Right kidney (tissue), 9 donors: ENCODE results near the gene GIN1.
A peak's percentile ranks its signal among the peaks of the same experiment; 100 is the strongest.
"Not testable (repeated sequence)": the region's sequence is repeated elsewhere in the genome, so short reads cannot be mapped to it uniquely, and the experiment has no call there.

ENCODE experiments used
- DNase-seq: peaks from one replicate; pipeline ENCODE4 v3.0.0-alpha.2; 2016
- long read RNA-seq, 8 donors: transcript quantifications; one replicate each; lab custom pipeline, GENCODE V29; 2026

The GIN1 gene, protein sequence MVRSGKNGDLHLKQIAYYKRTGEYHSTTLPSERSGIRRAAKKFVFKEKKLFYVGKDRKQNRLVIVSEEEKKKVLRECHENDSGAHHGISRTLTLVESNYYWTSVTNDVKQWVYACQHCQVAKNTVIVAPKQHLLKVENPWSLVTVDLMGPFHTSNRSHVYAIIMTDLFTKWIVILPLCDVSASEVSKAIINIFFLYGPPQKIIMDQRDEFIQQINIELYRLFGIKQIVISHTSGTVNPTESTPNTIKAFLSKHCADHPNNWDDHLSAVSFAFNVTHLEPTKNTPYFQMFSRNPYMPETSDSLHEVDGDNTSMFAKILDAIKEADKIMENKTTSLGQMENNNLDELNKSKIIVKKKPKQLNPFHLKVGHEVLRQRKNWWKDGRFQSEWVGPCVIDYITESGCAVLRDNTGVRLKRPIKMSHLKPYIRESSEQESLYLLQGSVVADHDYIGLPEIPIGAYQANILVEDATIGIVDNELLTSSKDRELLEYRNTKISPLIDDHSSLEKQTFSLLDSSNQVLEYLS
- long read RNA-seq, donor 1, partial matches to known transcripts = 0 of 3 reads
- long read RNA-seq, donor 1, other reads (novel, unspliced or antisense) = 0 of 3 reads
- long read RNA-seq, donor 2, partial matches to known transcripts = 0 of 2 reads
- long read RNA-seq, donor 2, other reads (novel, unspliced or antisense) = 0 of 2 reads
- long read RNA-seq, donor 3, partial matches to known transcripts = 0 of 3 reads
- long read RNA-seq, donor 3, other reads (novel, unspliced or antisense) = 0 of 3 reads
- long read RNA-seq, donor 4, partial matches to known transcripts = 129 of 133 reads
- long read RNA-seq, donor 4, other reads (novel, unspliced or antisense) = 0 of 133 reads
- long read RNA-seq, donor 5, partial matches to known transcripts = 0 of 1 reads
- long read RNA-seq, donor 5, other reads (novel, unspliced or antisense) = 0 of 1 reads
- long read RNA-seq, donor 6, partial matches to known transcripts = 0 of 2 reads
- long read RNA-seq, donor 6, other reads (novel, unspliced or antisense) = 0 of 2 reads
- long read RNA-seq, donor 7, partial matches to known transcripts = 0 of 1 reads
- long read RNA-seq, donor 7, other reads (novel, unspliced or antisense) = 0 of 1 reads
- long read RNA-seq, donor 8, partial matches to known transcripts = 6 of 8 reads
- long read RNA-seq, donor 8, other reads (novel, unspliced or antisense) = 0 of 8 reads

DNA sequence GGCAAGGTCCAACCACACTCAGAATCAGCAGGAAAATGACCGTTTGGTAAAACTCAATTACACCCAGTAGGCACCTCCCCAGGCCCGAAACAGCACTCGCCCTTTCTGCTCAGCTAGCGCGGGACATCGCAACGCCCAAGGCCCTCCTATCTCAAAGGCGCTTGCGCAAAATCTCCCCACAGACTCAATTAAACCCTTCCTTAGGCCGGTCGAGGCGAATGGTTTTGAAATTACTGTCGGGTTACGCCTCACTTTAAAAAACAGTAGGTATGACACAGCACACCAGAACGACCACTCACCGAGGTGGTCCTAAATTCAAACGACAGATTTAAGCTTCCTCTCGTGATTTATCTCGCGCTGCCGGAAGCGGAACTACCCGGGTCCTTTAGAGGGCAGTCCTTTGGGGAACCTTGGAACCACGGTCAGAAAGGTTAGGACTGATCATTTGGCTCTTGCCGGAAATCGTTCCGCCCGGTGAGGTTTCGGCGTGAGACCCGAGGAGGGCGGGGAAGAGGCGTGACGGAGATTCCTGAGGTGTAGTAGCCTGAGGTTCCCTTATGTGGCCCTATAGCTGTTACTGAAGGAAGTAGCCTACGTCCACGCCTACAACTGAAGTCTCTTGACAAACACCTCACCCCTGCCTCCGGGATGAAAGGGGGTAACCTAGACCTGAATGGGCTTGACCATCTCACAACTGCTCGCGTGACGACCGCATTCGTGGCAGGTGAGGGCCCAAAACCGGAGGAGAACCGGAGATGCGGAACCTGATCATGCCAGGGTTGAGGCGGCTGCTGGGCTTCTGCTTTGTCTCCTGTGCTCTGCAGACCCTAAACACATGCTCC is at the start of gene GIN1, which contains the start of gene PPIP5K2:
Gene GIN1, minus strand, starts transcription at position 374 of the 842 bp plus-strand sequence. CDS start 11,431 bp downstream, outside the sequence.
Gene PPIP5K2, plus strand, starts transcription at position 537 of the 842 bp plus-strand sequence. CDS start 9,289 bp downstream, outside the sequence.
- DNase-seq = peak; percentile 95

DNA sequence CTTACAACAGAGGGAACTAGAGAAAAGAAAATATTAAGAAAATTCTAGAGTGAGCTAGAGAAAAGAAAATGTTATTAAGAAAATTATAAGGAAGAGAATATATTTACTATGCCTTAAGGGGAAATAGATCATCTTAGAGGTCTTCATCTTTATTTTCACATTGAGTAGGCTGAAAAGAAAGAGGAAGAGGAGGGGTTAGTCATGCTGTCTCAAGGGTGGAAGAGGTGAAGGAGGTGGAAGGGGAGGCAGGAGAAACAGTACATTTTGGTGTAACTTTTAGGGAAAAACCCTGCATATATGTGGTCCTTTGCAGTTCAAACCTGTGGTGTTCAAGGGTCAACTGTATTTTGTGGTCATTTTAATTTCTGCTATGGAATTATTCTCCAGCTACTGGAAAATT is 46.8 kb upstream of the GIN1 start:
- no peak for DNase-seq

DNA sequence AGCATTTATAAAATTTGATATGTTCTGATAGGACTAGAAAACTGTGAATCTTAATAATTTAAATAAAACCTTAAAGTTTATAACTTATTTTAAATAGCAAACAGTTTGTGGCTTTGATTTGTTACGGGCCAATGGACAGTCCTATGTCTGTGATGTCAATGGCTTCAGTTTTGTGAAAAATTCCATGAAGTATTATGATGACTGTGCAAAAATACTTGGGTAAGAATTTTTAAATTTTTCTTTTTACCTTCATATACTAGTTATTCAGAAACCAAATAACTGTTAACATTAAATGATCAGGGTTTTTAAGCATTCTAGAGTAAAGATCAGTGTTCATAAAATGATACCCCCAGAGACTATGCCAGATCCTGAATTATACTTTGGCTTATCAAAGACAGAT is 31.2 kb upstream of the GIN1 start:
- DNase-seq = no peak

DNA sequence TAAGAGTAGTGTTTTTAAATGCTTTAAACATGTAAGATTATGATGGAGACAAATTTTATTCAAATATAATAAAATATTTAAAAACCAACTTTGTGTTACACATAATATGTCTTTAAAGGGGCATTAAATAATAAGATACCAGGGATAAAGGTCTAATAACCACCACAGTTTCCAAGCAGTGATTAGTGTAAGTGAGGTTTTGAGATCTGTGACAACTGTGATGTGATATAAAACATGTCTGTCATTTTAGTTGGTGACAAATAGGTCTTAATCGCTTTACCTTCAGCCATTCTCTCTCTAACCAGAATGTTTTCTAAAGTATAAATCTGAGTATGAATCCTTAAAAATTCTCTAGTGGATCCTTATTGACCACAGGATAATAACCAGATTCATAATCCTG is 28.3 kb upstream of the GIN1 start:
- DNase-seq = no peak

DNA sequence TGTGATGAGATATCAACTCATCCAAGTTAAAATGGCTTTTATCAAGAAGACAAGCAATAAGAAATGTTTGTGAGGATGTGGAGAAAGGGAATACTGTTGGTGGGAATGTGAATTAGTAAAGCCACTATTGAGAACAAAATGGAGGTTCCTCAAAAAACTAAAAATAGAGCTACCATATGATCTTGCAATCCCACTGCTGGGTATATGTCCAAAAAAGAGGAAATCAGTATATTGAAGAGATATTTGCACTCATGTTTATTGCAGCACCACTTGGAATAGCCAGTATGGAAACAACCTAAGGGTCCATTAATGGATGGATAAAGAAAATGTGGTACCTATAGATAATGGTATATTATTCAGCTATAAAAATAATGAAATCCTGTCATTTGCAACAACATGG is 25.3 kb upstream of the GIN1 start:
- no peak for DNase-seq

DNA sequence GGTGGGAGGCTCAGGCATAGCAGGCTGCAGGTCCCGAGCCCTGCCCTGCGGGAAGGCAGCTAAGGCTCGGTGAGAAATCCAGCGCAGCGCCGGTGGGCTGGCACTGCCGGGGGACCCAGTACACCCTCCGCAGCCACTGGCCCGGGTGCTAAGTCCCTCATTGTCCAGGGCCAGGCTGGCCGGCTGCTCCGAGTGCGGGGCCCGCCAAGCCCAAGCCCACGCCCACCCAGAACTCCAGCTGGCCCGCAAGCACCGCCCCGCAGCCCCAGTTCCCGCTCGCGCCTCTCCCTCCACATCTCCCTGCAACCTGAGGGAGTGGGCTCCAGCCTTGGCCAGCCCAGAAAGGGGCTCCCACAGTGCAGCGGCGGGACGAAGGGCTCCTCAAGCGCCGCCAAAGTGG is 22.2 kb upstream of the GIN1 start:
- not testable (repeated sequence) for DNase-seq

DNA sequence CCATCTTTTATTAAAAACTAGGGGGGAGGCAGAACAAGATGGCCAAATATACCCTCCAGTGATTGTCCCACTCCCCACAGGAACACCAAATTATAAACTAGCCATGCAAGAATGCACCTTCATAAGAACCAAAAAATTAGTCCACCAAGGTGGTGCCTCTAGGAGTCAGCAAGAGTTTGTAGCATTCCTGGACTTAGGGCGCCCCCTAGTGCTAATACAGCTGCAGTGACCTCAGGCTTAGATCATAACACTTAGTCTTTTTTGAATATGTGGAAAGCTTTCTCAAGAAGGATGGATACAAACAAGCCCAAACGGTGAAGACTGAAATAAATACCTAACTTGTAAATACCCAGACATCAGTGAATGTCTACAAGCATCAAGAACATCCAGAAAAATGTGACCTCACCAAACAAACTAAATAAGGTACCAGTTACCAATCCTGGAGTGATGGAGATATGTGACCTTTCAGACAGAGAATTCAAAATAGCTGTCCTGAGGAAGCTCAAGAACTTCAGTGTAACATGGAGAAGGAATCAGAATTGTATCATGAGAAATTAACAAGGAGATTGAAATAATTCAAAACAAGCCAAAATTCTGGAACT is 19.4 kb upstream of the GIN1 start:
- no peak for DNase-seq

DNA sequence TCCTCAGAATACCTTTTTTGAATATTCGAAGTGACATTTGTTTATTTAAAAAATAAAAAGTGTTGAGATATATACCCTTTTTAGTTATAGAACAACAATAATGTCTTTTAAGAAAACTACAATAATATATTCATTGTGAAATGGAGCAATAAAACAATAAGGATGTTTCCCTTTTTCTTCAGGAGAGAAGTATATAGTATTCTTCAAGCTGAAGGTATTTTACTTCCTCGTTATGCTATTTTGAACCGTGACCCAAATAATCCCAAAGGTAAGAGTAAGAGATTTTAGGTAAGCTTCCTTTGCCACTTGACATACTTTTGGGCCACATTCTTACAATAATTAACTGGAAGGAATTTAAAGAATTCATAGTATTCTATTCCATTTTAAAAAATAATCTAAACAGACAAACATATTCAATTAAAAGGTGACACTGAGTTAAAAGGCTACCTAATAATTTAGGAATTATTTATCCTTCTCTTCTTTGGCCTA is 18.3 kb upstream of the GIN1 start:
- no peak for DNase-seq

DNA sequence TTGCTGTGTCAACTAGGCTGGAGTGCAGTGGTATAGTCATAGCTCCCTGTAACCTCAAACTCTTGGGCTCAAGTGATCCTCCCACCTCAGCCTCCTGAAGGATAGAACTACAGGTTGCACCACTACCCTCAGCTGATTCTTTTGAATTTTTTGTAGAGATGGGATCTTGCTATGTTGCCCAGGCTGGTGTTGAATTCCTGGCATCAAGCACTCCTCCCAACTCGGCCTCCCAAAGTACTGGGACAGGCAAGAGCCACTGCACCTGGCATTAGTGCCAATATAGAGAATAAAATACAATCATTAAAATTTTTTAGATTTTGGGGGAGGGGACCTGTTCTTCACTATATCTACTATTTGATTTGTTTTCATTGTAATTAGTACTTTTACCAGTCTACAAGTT is 15.5 kb upstream of the GIN1 start:
- DNase-seq = no peak

DNA sequence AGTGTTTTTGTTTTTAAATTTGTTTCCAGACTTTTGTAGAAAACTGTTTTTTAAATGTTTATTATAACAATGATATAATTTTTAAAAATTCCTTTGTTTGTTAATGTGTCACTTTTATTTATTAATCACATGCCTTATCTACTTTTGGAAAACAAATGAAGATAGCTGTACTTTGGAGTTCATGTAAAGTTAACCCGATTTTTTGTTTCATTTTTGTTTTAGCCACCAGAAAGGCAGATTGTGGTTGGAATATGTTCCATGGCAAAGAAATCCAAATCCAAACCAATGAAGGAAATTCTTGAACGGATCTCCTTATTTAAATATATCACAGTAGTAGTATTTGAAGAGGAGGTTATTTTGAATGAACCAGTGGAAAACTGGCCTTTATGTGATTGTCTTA is 13.3 kb upstream of the GIN1 start:
- DNase-seq = no peak

DNA sequence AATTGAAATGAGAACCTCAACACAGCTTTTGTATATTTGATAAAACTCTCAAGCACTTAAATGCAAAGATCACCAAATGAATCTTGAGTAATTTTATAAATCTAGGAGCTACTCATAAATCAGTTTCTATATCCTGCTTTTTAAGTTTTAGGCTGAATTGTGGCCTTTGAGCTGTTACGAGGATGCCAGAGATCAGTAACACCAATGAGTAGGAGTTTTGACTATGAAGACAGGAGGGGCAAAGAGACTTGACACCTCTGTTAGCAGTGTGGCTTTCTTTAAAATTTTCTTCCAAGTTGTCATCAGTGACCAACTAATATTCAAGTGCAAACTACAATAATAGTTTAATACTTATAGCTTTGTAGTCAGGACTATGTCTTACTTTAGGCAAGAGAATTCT is 12.7 kb upstream of the GIN1 start:
- DNase-seq = no peak

DNA sequence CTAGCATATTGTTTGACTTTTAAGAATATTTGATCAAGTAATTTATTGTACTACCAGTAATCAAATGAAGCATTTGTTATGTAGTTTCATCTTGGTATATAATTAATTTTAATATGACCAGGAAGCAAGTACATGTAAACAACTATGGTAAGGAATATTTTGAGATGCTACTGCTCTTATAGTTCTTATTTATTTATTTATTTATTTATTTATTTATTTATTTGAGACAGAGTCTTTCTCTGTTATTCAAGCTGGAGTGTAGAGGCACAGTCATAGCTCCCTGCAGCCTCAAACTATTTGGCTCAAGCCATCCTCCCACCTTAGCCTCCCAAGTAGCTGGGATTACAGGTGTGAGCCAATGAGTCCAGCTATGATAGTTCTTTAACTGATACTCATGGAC is 8.3 kb upstream of the GIN1 start:
- DNase-seq = no peak

DNA sequence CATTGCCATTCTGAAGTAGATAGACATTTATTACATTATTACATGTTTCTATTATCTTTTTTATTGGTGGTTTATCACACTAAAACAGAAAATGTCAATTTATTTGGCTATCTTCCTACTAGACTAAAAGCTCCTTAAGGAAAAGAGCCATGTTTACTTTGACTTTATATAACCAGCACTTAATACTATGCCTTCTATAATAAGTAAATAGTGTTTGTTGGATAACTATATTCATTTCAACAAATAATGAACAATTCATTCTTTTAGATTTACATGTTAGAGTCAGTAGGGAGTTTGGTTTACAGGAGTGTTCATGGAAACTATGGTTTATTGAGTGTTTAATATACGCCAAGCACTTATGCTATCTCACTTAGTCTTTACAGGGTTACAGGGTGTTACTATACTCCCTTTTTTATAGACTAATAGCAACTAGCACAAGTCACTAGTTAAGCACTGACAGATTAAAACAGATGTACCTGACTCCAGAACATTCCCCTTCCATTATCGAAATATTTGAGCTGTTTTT is 7.4 kb upstream of the GIN1 start:
- no peak for DNase-seq

DNA sequence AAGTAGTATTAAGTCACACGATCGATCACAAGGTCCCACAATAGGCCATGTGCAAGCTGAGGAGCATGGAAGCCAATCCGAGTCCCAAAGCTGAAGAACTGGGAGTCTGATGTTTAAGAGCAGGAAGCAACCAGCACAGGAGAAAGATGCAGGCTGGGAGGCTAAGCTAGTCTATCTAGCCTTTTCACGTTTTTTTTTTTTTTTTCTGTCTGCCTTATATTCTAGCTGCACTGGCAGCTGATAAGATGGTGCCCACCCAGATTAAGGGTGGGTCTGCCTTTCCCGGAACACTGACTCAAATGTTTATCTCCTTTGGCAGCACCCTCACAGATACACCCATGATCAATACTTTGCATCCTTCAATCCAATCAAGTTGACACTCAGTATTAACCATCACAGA is 6.6 kb upstream of the GIN1 start:
- DNase-seq = no peak

DNA sequence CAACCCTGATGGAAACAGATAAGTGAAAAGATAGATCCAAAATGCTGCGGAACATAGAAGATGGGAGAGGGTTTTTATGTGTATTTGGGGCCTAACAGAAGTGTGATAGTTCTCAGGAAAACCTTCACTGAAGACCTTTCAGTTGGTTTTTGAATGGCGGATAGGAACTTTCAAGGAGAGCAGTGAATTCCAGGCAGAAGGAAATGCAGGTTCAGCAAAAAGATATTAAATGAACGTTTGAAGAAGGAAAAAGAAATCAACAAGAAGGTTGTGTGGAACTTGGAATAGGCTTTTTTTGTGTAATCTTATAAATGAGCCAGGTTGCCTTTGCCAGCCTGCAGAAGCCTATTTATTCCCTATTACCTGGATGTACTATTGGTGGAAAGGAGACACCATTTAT is 2.3 kb upstream of the GIN1 start:
- DNase-seq = no peak

DNA sequence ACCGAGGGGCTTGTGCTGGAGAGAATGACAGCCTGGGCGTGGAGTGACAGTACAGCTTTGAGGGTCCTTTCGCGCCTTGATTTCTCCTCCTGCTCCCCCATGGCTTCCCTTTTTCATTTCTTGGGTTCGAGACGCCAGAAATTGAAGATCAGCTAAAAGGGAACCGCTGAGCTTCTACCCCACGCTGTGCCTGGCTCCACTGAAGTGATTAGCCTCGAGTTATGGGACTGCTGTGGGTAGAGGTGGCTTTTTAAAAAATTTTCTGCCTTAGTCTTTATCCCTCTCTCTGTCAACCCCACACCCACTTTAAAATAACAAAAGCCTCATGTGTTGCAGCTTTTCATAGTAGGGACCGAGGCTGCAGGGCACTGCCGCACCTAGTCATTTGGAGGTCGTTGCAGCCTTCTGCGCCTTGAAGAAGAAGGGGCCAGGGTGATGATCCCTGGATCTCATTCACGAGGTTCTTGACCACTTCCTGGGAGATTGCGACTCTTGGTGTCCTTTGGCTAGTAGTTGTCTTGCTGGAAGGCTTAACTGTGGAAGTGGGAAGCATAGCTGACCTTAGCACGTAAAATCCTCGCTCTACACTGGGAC is 766 bp upstream of the GIN1 start:
- DNase-seq = no peak

DNA sequence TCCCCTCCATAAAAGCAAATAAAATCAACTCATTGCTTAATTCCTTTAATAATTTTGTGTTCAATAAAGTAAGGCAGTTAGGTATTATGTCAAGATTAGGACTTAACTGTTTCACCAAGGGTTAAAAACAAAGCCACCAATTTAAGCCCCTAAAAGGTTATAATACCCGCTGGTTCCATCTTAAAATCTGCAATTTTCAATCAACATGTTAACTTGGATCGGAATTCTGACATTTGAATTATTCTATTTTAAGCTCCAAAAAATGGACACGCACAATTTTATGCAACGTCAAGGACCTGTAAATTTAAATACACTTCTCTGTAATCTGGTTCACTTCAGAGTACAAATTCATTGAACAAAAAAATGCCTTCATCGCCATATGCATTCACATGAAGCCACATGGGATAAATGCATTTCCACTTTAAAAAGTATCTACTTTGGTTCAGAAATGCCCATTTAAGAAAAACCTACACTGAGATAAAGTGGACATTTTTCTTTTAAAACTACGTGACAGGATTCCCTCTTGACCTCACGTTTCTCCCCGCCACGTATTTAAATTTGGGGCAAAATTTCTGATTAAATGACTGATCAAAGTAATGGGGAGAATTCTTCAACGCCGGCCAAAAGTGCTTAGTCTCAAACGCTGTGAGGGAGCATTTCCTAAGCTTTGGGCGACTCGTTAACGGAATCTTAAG is 721 bp downstream of the GIN1 start:
- DNase-seq = no peak

DNA sequence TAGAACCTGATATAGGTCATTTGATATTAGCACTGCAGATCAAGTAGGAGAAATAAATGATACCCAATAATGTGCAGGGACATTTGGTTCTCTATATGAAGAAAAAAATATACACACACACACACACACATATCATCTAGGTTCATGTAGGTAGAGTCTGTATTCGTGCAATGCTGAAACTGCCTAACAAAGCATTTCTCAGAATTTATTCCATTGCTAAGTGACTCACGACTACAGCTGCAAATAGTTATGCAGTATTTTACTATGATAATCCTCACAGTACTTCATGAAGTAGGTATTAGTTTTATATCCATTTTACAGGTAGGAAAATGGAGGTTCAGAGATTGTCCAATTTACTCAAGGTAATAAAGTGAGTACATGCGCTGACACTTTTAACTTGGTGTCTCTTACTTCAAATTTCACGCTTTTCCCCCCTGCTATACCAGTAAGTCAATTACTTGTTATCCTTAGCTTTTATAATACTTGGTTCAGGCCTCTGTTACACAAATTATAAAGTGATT is 2.4 kb downstream of the GIN1 start:
- no peak for DNase-seq

DNA sequence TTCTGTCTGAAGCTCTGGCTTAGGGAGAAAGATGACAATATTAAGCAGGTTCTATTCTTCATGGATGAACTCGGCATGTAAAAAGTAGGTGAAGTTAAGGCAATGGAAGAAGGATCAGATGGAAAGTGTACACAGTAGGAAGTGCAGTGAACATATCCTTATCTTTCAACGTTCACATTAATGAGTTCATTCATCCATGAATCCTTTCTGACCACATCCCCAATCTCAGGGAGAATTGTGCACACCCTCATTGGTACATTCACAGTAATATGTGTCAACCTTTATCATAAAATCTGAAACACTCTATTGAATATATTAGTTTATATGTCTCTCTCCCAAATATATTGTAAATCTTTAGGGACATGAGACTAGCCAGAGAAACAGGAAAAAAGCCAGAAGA is 5.5 kb downstream of the GIN1 start:
- no peak for DNase-seq

DNA sequence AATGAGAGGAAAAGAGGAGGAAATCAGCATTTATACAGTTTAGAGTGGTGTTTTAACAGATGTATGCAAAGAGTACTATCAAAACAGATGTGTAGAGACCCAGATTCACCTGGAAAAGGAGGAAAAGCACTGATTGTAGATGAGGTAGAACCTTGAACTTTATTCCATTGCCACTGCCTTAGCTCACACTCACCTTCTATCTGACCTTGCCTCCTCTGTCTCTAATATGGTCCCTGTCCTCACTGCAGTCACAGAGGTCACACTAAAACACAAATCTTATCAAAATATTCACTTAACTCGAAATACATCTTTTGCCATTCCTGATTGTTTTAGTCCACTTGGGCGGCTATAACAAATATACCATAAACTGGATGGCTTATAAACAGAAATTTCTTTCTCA is 7.0 kb downstream of the GIN1 start:
- no peak for DNase-seq
